T-helper 2 cell treated with Interferon-gamma antibody and Interleukin-4, amounts not matched to agents 100 ng/mL and 5 ng/mL, for 36 hours (primary cell): ENCODE data around the gene NEURL3. TPM values are rescaled to one million over a fixed set of nuclear protein-coding genes. Genes with fewer than 3 reads are reported as not detected.
"Not testable (repeated sequence)": the region's sequence is repeated elsewhere in the genome, so short reads cannot be mapped to it uniquely, and the experiment has no call there.

Source experiments
- intact Hi-C: fragments of 100-400 bp; cut with micrococcal nuclease; formaldehyde crosslinking; loops from one replicate; pipeline ENCODE4 v1.15.1; 2023
- total RNA-seq: library from RNA; stranded (reverse); gene quantifications from 2 replicates; pipeline ENCODE4 v1.2.3, GENCODE V29; 2022

Gene NEURL3
- total RNA-seq, 1 donor from 2014 or later: 0.16 TPM

DNA sequence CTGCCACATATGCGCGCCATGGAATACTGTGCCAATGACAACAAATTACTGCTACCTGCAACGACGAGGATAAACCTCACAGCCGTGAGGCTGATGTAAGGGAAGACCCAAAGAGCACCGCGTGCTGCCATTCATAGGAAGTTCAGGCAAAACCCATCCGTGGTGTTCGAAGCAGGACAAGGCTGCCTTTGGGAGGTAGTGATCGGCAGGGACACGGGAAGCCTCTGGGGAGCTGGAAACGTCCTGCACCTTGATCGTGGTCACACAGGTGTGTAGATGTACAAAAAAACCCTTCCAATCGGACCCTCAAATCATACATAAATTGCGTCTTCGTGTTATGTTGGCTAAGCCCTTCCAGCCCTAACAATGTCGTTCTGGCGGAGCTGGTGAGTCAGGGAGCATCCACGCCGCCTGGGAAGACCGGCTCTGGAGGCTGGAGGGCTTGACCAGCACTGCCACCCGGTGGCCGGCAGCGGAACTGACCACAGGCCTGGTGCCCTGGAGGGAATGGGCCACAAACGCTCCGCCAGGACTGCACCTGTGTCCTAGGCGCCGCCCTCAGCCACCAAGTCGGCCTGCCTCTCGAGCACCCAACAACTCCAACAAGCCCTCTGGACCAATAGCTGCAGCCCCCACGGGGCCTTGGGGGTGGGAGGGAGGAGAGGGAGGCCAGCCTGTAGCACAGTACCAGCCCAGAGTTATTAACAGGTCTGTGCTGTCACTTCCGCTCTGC is 4.1 kb upstream of the NEURL3 start:
- intact Hi-C loops: loop anchor here (1.0 to 5.0 kb wide), 5 partner anchors 16 to 202 kb away; partner anchors contain the start of gene SNRNP200

DNA sequence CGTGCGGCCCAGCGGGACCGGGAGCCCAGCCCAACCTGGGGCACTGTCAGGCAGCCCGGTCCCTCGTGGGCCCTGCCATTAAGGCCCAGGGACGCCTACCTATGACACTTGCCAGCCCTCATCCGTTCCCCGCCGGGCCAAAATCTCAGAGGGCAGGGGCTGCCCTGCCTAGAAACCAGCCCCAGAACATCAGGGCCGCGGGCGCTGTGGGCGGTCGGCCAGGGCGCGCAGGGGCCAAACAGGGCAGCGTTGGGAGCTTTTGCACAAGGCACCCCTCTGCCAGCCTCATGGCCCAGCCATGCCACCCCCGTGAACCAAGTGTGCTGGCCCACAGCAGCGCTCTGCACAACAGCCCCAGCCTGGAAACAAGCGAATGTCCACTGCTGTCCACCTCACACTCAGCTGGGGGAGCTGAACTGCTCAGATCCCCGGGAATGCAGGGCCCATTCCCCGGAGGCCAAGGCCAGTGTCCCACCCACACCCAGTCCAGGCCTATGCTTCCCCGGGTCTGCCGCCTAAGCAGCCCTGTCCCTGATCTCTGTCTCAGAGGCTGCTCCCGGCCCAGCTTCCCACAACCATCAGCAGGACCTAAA is 3.5 kb upstream of the NEURL3 start:
- intact Hi-C loops: loop anchor here (1.0 to 5.0 kb wide), 7 partner anchors 16 to 201 kb away; partner anchors contain the start of gene SNRNP200

DNA sequence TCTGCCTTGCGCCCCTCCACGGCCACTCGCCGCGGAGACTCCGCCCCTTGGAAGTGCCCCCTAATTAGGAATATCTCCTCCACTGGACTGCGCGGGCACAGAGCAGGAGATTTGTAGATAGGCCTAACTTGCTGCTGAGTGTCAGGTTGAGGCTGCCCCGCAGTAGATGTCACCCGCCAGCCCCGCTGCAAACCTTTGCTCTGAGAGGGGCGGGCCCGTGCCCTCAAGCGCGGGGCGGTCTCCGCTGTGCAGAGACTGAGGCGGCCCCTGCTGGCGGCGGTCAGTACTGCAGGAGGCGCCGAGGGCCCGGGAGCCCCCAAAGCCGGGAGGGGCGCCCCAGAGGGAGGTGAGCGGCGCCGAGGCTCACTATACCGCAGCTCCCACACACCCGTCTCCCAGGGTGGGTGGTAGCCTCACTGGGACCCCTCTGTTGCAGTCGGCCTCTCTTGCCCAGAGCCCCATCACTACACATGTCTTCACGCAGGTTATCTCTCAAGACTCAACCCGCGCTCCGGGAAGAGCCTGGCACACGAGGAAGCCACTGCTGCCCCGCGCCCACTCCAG is 2.9 kb upstream of the NEURL3 start:
- intact Hi-C loops: loop anchor here (1.0 to 5.0 kb wide), 6 partner anchors 17 to 201 kb away; partner anchors contain the start of gene SNRNP200

DNA sequence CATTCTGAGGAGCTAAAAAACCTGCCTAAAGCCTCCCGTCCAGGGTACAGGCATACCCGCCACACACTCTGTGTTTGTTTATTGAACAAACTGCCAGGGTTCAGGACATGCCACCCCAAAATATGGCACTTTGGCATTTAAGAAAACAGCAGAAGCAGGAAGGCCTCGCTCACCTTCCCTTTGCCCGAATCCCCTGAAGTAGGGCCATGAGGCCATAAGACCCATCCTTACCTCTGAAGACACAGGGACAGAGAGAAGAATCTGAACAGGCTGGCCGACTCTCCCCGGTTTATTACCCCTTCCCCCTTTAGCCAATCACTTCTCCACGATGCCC is 1.7 kb upstream of the NEURL3 start:
- intact Hi-C loops: loop anchor here (5.0 kb wide), 1 partner anchor 200 kb away; the partner anchor contains the start of gene SNRNP200

DNA sequence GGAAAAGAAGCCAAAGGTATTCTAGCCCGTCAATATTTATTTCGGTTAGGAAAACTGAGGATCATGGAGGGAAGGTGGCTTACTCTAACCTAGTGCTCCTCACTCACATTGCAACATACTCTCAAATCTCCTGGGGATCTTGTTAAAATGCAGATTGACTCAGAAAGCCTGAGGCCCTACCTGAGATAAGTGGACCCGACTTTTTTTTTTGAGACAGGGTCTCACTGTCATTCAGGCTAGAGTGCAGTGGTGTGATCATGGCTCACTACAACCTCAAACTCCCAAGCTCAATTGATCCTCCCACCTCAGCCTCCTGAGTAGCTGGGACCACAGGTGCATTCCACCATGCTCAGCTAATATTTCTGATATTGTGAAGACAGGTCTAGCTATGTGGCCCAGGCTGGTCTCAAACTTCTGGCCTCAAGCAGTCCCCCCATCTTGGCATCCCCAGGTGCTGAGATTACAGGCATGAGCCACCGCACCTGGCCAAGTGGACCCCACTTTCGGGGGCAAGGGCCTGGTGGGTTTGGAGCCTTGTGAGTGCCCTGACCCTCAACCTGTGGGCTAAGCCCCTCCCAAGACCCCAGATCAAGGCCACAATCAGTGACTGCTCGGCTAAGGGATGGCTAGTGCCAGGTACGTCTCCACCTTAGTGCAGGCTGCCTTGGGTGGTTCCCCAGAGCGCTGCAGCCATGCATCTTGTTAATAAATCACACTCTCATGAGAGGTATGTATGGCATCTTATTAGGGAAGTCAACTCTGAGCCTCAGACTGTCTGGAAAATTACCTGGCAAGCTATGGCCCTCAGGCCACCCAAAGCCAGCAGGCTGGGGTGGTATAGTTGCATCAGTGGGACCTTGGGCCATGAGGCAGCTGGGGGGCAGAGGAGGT is 1.1 kb upstream of the NEURL3 start:
- intact Hi-C loops: loop anchor here (5.0 kb wide), 1 partner anchor 199 kb away; the partner anchor contains the start of gene SNRNP200

DNA sequence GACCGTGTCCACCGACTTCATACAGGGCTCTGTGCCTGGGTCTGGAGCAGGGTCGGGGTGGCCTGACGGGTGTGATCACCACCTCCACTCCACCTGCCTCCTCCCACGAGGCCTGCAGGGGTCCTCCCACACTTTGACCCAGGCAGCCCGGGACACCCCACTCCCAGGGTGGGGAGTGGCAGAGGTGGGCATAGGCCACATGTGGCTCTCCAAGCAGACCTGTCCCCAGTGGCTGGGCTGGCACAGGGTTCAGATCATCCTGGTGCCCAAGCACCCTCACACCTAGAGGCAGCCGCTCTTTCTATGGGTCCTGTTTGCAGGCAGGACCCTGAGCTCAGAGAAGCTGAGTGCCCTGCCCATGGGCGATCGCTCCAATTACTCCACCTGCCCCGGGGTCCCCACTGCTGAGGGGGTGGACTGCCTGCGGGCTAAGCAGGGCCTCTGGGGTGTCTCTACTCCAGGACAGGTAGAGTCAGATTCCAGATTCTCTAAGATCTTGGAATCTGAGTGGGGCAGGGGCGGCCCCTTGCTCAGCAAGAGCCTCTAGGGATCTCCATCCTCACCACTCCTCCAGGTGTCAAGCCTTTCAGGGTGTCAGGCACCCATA is 1.4 kb downstream of the NEURL3 start:
- intact Hi-C loops: no loop called here

DNA sequence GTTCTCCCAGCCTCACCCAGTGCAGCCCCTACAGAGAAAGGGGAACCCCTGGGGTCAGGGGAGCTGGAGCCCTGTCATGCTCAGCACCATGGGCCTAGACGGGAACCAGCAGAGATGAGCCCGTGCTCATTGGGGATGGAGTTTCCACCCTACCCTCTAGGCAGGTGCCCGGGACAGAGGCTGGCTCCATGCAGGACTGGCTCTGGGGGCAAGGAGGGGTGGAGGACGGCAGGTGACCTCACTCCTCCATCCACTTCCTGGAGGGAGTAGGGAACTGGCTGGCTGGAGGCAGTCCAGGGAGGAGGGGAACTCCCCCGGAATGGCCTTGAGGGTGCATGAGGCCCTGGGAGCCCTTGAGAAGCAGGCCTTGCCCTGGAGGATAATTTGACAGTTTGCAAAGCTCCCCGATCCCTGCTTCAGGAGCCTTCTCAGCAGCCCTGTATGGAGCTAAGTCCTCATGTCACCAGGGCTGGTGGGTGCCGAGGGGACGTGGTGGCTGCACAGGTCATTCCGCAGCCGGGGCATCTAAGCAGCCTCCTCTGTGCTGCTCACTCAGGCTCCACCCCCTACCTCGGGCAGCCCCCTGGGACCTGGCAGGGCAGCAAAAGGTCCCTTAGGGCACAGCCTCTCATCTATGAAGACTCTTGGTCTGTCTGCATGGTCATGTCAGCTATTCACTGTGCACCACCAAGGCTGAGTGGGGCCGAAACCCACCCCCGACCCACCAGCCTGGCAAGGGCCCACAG is 2.1 kb downstream of the NEURL3 start:
- intact Hi-C loops: no loop called here

DNA sequence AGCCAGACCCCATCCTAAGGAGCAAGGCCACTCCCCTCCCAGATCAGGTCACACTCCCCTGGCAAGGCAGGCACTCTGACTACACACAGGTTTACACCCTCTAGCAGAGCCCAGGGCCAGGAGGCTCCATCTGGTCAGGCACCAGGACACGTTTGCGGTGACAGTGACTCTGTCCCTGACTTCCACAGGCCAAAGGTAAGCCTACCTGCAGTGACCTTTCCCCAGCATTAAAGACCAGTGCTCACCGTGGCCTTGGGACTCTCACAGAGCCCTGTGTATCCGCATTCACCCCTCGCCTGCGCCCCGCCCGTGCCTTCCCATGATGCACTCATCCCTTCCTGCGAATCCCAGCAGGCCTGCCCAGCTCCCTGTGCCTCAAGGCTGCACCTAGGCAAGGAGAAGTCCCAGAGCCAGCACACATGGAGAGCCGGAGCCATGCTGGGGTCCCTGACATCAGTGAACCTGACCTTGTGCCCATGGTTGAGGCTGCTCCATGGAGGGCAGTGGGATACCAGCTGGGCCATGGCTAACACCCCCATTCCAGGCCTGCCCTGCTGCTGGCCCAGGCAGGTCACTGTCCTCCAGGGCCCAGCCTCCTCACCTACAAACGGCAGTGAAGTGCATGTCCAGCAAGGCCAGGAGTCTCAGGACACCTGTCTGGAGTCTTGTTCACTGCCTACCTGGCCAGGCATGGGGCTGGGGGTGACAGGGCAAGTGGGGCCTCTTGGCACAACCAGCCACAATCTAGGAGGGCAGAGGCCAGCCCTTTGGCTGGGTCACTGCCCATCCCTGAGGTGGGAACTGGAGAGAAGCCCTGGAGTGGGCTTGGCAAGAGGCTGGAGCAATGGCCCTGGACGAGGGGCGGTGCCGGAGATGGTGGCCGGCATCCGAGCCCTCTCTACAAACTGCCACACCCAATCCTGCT is 3.0 kb downstream of the NEURL3 start:
- intact Hi-C loops: no loop called here

DNA sequence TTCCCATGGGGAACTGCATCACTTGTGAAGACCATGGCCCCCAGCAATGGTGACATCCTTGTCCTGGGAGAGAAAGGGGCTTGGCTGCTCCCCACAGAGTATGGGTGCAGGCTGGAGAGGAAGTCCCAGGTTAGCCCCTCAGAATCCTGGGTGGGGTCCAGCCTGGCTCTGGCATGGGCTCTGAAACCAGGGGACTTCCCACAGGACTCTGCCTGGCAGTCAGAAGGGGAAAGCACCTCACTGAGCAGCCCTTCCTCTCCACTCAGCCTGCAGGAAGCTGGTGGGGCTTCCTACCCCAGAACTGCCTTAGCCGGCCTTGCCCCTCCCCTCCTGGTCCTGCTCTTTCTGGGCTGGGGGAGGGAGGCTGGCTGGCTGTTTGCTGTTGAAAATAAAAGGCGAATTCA is 3.7 kb downstream of the NEURL3 start:
- intact Hi-C loops: no loop called here

DNA sequence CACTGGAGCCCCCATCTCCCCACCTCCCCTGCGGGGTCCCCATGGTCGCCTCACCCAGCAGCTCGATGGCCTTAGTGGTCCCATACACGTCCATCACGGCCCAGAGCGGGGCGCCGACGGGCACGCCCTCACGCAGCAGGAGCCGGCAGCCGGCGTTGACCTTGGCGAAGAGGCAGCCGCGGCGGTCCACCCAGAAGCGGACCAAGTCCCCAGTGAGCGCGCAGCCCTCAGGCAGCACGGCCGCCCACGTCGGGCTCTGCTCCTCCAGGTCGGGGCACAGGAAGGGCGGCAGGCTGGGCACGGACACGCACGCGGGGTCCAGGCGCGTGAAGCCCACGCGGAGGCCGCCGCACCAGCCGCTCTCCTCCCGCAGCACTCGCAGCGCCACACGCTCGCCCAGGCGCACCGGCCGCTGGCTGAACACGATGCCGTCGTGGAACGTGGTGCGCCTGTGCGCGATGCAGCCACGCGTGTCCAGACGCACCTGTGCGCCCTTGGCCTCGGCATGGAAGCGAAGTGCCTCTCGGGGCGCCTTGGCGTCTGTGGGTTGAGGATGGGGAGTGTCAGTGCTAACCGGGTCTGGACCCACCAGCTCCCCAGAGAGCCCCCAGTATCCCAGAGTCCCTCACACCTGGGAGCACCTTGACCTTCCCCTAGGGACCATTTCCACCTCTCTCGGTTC is 4.6 kb downstream of the NEURL3 start:
- intact Hi-C loops: no loop called here

DNA sequence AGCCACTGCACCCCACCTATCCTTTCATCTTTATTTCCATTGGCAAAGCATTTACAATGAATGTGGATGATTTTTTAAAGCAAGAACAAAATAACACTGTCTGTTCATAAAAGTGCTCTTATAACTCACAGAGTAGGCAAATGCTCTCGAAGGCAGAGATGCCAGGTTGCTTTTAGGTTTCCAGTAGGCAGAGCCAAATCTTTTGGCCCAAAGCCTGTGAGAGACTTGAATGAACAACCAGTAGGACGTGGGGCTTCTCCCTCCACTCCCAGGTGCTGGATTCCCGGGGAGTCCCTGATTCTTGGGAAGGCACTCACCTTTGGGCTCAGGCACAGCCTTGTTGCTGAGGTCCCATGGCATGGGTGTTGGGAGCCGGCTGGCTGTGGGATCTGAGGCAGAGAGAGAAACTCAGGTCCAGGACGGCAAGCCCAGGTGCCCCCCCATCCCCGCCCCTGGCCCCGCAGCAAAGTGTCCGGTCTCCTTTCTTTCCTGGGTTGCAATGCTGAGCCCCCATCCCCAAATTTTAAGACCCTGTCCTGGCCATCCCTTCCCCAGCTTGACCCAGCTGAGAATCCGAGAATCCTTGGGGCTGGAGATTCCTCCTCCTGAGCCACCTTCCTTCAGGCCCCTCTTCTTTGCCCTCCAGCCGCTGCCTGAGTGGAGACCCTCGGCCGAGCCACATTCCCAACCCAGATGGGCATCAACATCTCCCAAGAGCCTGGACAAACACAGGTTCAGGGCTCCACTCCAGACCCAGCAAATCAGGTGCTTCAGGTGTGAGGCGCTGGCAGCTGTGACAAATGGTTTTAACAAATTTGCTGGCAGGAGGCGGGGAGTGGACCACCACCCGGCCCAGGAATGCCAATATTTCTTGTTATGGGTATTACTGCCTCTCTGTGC is 5.8 kb downstream of the NEURL3 start:
- intact Hi-C loops: no loop called here

DNA sequence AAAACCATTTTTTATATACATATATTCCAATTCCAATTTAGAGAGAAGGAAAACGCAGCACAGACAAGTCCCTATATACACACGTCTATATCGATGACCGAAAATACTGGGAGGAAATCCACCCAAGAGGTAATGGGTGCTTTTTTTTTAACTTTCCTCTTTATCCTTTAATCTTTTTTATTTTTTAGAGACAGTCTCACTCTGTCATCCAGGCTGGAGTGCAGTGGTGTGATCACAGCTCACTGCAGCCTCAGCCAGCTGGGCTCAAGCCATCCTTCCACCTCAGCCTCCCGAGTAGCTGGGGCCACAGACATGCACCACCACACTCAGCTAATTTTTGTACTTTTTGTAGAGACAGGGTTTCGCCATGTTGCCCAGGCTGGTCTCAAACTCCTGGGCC is 6.5 kb downstream of the NEURL3 start:
- intact Hi-C loops: not testable (repeated sequence)

DNA sequence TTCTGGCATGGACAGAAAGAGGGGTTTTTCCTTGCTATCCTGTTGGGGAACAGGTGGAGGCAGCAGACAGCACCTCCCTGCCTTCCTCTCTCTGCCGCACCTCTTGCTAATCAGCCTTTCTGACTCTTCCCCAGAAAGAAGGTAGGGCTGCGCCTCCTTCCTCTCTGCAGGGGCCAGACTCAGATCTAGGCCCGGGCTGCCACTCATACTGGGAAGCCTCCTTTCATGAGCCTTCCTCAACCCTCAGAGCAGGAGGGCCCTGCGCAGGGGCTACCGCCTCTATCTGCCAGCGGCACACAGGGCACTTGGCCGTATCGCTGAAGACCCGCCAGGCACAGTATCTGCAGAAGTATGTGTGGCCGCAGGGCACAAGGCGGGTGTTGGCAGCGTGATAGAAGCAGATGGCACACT is 7.1 kb downstream of the NEURL3 start:
- intact Hi-C loops: no loop called here

DNA sequence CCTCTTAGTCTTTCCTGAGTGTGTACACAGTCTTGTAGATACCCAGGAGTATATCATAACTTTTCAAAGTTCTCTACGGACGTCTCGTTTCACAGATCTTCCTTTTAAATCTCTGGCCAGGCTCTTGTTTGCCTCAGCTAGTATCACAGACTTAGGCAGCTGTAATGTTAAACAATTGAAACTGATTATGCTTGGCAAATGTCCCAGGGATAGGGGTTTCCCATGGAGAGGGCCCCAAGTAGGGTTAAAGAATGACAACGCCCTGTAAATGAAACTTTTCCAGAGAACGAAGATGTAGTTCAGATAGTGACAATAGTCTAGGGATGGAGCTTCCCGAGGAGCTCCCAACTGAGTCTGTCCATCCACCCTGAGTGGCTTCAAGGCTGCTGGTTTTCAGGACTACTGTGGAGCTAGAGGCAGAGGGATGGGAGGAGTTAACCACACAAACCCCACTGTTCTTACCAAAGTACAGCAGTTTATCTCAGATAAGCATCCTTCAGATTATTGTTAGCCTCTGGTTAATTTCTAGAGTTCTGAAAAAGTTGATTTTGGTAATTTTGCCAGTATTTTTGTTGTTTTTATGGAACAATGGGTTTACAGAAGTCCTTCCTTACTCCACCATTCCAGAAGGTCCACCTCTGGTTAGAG is 9.1 kb downstream of the NEURL3 start:
- intact Hi-C loops: no loop called here

DNA sequence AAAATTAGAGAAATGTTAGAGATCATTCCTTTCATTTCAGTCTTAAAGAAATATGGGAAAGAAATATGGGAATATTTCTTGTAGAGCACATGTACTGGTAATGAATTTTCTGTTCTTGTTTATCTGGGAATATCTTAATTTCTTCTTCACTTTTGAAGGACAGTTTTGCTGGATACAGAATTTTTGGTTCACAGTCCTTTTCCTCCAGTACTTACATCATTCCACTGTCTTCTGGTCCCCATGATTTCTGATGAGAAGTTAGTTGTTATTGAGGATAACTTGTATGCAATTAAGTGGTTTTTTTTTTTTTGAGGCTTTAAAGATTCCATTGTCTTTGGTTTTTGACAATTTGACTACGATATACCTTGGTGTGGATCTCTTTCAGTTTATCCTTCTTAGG is 11.0 kb downstream of the NEURL3 start:
- intact Hi-C loops: no loop called here

DNA sequence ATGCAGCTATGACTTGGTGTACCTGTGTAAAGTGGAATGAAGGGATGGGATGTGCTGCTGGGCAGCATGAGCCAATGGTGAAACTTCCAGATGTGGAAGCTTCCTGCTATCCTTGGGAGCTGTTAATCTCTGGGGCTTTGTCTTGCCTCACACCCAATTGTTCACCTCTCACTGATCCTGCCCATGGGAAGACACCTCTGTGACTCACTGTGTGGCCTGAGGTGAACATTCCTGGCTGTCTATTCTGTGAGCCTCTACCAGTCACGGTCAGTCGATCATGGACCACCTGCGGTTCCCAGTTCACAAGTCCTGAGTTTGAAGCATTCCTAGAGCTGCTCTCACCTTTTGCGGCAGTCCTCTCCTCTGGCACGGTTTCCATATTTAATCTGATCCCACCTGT is 12.1 kb downstream of the NEURL3 start:
- intact Hi-C loops: no loop called here

DNA sequence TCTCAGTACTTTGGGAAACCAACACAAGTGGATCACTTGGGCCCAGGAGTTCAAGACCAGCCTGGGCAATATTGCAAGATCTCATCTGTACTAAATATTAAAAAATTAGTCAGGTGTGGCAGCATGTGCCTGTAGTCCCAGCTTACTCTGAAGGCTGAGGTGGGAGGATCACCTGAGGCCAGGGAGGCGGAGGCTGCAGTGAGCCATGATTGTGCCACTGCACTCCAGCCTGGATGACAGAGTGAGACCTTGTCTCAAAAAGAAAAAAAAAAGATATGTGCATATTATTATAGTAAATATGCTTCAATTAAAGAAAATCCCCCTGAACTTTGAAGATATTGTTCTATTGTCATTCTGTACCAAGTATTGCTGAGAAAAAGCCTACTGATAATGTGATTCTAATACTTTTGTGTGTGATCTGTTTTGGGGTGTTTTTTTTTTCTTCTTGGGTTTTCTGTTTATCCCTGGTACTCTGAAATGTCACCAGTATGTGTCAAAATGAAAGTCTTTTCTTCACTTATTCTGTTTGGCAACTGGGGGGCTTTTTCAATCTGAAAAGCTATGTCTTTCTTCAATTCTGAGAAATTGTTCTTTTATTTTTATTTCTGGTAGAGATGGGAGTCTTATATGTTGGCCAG is 13.2 kb downstream of the NEURL3 start:
- intact Hi-C loops: no loop called here
